MM.1S (cell line): ENCODE measurements around the gene EPHB1.

Source experiments
- EZH2 ChIP-seq: fragments of 300-600 bp; sonication (generic); optimal IDR thresholded peaks from 2 replicates; pipeline ENCODE3; 2017; ENCODE audit warnings: low read depth, mild to moderate bottlenecking, antibody characterized with exemption, low read length, mixed read lengths
- EZH2phosphoT487 ChIP-seq: fragments of 300-600 bp; sonication (generic); IDR thresholded peaks from 2 replicates; pipeline ENCODE4 v1.6.1; 2018; ENCODE audit warnings: antibody characterized with exemption, low read length
- TF ChIP-seq, protein P1 (sequence below): fragments of 300-600 bp; sonication (generic); IDR thresholded peaks from 2 replicates; pipeline ENCODE4 v1.5.1; 2016; ENCODE audit warnings: antibody characterized with exemption, low read length, mixed read lengths

DNA sequence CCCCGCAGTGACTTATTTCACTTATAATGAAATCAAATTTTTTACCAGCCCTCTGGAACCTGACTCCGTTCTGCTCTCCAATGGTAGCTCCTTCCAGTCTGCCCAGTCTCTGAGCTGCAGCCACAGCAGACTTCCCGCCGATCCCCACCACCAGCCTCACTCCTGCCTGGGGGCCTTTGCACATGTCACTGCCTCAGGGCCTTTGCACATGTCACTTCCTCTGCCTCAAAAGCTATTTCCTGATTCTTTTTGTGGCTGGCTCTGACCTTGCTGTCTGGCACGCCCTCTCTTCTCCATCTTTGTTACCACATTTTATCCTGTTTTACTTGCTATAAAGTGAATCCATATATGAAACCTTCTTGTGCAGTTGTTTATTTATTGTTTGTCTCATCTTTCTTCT, 277.4 kb downstream of the EPHB1 start:
- TF ChIP-seq, protein P1, sequence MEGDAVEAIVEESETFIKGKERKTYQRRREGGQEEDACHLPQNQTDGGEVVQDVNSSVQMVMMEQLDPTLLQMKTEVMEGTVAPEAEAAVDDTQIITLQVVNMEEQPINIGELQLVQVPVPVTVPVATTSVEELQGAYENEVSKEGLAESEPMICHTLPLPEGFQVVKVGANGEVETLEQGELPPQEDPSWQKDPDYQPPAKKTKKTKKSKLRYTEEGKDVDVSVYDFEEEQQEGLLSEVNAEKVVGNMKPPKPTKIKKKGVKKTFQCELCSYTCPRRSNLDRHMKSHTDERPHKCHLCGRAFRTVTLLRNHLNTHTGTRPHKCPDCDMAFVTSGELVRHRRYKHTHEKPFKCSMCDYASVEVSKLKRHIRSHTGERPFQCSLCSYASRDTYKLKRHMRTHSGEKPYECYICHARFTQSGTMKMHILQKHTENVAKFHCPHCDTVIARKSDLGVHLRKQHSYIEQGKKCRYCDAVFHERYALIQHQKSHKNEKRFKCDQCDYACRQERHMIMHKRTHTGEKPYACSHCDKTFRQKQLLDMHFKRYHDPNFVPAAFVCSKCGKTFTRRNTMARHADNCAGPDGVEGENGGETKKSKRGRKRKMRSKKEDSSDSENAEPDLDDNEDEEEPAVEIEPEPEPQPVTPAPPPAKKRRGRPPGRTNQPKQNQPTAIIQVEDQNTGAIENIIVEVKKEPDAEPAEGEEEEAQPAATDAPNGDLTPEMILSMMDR, result no peak
- TF ChIP-seq EZH2, result no peak
- TF ChIP-seq EZH2phosphoT487, result no peak
